Naive B cell (primary cell): ENCODE results near the gene H19. TPM values are rescaled to one million over a fixed set of nuclear protein-coding genes. Genes with fewer than 3 reads are reported as not detected.
A peak's percentile ranks its signal among the peaks of the same experiment; 100 is the strongest.

Source experiments
- ATAC-seq, 2 donors: fragments of 150-1000 bp; cut with Tn5 transposase; 2 replicates each; pipeline ENCODE4 v1.10.0; 2021; ENCODE audit warnings: low read depth in 2 of 2, mild to moderate bottlenecking in 2 of 2, moderate library complexity in 2 of 2
- DNase-seq: peaks from one replicate; pipeline ENCODE4 v3.0.0; 2022
- H3K27ac Mint-ChIP-seq, 6 donors: one replicate each; pipeline ENCODE4 v1.8.0; 2020 to 2022; ENCODE audit warnings: mild to moderate bottlenecking in 6 of 6, mixed read lengths in 6 of 6, moderate library complexity in 5 of 6, inconsistent platforms in 2 of 6
- H3K27me3 Mint-ChIP-seq, 3 donors: one replicate each; pipeline ENCODE4 v1.8.0; 2021 to 2022; ENCODE audit warnings: mixed read lengths in 3 of 3, mild to moderate bottlenecking in 1 of 3
- H3K36me3 Mint-ChIP-seq, 2 donors: one replicate each; pipeline ENCODE4 v1.8.0; 2020 to 2022; ENCODE audit warnings: mixed read lengths in 2 of 2, inconsistent platforms in 1 of 2, mild to moderate bottlenecking in 1 of 2
- H3K4me1 Mint-ChIP-seq, 3 donors: one replicate each; pipeline ENCODE4 v1.8.0; 2020 to 2022; ENCODE audit warnings: mixed read lengths in 3 of 3, inconsistent platforms in 1 of 3, mild to moderate bottlenecking in 1 of 3, moderate library complexity in 1 of 3
- H3K4me3 Mint-ChIP-seq, 8 donors: one replicate each; pipeline ENCODE4 v1.8.0; 2020 to 2022; ENCODE audit warnings: mild to moderate bottlenecking in 8 of 8, mixed read lengths in 8 of 8, moderate library complexity in 8 of 8, inconsistent platforms in 2 of 8
- H3K9me3 Mint-ChIP-seq, 7 donors: one replicate each; pipeline ENCODE4 v1.8.0; 2020 to 2022; ENCODE audit warnings: mixed read lengths in 7 of 7, mild to moderate bottlenecking in 5 of 7, inconsistent platforms in 2 of 7, moderate library complexity in 1 of 7
- polyA plus RNA-seq, 6 donors: library from polyadenylated mRNA; unstranded; fragments of 300-500 nt; fragmentation: Illumina TruSeq; gene quantifications; one replicate each; pipeline ENCODE4 v1.2.3, GENCODE V29; 2021; ENCODE audit warnings: low read depth in 6 of 6

The H19 gene
- polyA plus RNA-seq, 6 donors from 2014 or later: not detected

GRCh38 chr11:1998290-1998689, 648 bp upstream of the H19 start:
- no peak for DNase-seq
- Mint-ChIP-seq H3K36me3 (no peaks in the 10 kb centered on the region), H3K27me3 (no peaks in the 10 kb centered on the region), H3K4me1 (no peaks in the 10 kb centered on the region), H3K4me3 (no peak overlapping the region), H3K9me3 (no peaks in the 10 kb centered on the region), H3K27ac (no peak overlapping the region)
- peak; percentile 30 to 35 for ATAC-seq

DNA sequence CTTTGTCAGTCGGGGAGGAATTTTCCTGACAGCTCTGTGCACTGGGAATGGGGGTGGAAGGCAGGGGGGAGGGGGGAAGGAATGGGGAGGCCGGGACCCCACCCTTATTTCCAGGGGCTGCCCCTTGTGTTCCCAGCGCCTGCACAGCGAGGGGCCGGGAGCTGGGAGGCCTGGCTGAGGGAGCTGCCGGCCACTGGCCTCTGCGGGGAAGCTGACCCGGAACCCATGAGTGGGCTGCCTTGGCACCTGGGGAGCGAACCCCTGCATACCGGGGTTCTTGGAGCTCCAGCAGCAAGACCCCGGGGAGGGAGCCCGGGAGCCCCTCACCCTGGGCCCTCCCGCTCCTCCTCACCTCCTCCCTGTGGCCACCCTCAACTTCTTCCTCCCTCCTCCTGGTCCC, 3.5 kb downstream of the H19 start:
- Mint-ChIP-seq H3K4me1 (no peaks in the 10 kb centered on the region), H3K36me3 (no peaks in the 10 kb centered on the region)
- ATAC-seq: no peak

DNA sequence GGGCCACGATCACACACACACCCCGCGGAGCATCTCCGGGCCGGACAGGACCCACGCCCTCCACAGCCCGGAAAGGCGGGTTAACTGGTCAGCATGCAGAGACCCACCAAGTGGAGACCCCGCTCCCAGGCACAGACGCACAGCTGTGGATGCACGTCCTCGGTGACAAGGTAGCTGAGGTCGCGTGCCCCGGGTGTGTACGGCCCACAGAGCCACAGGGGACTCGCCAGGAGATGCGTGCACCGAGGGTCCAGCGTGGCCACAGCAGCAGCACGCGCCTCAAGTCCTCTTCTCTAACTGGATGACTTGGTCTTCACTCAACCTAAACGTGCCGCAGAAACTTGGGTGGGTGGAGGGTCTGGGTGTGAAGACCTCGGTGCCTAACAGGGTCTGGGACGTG, 5.5 kb downstream of the H19 start:
- peaks cover 0 to 5% (median 0%) of the 10 kb centered on the region in 3 donors for H3K27me3 Mint-ChIP-seq
- no peaks in the 10 kb centered on the region for H3K36me3 Mint-ChIP-seq
- no peak for ATAC-seq
- no peak overlapping the region for H3K27ac Mint-ChIP-seq
- H3K9me3 Mint-ChIP-seq: no peaks in the 10 kb centered on the region
- no peak overlapping the region for H3K4me3 Mint-ChIP-seq
- no peaks in the 10 kb centered on the region for H3K4me1 Mint-ChIP-seq
- DNase-seq: no peak

More for the DNA sequence above, 3.5 kb downstream of the H19 start:
- Mint-ChIP-seq H3K27me3 (peaks cover 0 to 5% (median 0%) of the 10 kb centered on the region in 3 donors), H3K27ac (no peak overlapping the region), H3K4me3 (no peak overlapping the region), H3K9me3 (no peaks in the 10 kb centered on the region)
- DNase-seq: no peak

DNA sequence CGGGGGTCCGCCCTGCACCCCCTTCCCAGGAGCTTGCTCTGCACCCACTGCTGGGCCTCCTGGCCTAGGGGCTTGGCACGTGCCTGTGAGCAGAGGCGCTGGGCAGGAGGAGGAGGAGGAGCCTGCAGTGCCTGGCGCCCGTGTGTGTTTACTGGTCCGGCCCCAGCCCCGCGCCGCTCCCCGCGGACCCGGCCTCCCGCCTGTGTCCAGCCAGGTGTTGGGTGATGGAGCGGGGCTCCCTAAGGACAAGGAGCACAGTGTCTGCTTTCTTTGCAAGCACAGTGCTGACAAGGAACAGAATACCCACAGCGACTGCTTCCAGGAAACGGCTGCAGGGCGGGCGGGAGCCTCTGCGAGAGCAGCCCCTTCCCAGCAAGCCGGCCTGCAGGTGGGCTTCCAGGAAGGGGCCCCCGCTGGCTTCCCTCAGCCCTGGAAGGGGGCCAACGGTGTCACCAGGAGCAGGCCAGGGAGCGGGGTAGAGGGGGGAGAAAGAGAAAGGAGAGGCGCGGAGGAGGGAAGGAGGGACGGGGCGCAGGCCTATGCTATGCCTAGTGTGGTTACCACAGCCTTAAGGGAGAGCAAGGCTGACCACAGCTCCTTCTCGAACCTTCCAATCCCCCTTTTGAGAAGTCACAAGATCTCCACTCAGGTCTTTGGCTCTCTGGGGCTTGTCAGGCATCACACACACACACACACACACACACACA, 6.6 kb downstream of the H19 start:
- ATAC-seq (no peak), DNase-seq (no peak)
- Mint-ChIP-seq H3K9me3 (no peaks in the 10 kb centered on the region), H3K36me3 (no peaks in the 10 kb centered on the region), H3K27me3 (peaks cover 0 to 5% (median 0%) of the 10 kb centered on the region in 3 donors), H3K27ac (no peak overlapping the region), H3K4me3 (no peak overlapping the region), H3K4me1 (no peaks in the 10 kb centered on the region)

DNA sequence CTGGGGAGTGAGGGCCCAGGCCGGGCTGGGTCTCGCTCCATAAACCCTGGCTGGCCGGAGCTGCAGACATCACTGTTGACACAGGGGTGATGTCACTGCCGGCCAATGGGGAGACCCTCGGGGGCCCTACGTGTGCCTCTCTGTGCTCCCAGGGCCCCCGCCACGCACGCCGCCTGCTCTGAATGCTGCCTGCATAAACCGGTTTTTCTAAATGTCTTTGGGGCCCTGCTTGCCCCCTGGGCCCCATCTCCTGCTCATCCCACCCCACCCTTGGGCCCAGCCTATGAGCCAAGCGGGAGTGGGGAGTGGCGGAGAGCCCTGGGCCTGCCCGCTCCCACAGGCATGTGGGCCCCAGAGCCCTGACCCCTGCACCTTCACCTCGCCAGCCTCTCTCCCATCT, 7.7 kb downstream of the H19 start:
- no peaks in the 10 kb centered on the region for H3K4me1 Mint-ChIP-seq
- no peaks in the 10 kb centered on the region for H3K9me3 Mint-ChIP-seq
- H3K36me3 Mint-ChIP-seq: no peaks in the 10 kb centered on the region
- ATAC-seq: no peak
- H3K4me3 Mint-ChIP-seq: no peak overlapping the region
- DNase-seq: no peak
- H3K27ac Mint-ChIP-seq: no peak overlapping the region
- peaks cover 0 to 5% (median 0%) of the 10 kb centered on the region in 3 donors for H3K27me3 Mint-ChIP-seq

DNA sequence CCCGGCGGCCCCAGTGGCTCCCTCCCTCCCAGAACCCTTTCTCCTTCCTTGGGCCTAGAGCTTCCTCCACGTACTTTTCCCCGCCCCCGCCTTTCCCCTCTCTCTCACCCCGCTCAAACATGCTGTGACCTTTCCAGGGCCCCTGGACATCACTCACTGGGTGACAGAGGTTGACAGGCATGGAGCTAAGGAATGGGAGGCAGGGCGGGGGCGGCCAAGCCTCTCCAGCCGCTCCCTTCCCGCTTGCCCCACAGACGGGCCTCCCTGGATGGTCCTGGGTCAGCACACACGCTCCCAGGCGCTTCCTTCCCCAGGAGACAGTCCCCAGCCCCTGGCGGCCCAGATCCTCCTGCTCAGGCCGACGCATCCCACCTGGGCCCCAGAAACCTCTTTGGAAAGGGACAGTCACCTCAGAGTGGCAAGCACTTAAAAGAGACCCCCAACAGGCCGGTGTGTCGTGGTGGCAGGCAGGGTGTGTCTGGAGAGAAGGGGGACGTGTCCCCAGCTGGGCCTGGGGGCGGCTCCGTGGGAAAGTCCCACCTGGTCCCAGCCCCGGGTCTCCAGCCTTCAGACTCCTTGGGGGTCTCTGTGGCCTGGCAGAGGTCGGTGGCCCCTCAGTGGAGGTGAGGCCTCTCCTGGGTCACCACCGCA, 8.8 kb downstream of the H19 start:
- no peaks in the 10 kb centered on the region for H3K4me1 Mint-ChIP-seq
- no peak for ATAC-seq
- DNase-seq: no peak
- H3K9me3 Mint-ChIP-seq: no peaks in the 10 kb centered on the region
- H3K4me3 Mint-ChIP-seq: no peak overlapping the region
- no peak overlapping the region for H3K27ac Mint-ChIP-seq
- no peaks in the 10 kb centered on the region for H3K36me3 Mint-ChIP-seq
- peaks cover 0 to 5% (median 0%) of the 10 kb centered on the region in 3 donors for H3K27me3 Mint-ChIP-seq

DNA sequence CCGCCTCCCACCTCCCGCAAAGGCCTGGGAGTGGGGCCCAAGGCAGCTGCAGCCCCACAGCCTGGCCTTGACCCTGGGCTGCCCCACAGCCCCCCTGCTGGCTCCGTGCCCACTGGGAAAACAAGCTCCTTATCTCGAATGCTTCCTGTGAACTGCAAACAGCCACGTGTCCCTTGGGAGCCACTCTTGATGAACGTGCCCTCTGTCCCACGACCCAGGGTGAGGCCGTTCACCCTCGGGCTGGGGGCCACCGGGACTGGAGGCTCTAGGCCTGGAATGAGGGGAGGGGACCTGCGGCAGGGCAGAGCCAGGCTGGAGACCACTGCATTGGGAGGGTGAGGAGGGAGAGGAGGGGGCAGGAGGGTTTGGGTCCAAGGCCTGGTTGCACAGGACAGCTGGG, 9.5 kb downstream of the H19 start:
- no peaks in the 10 kb centered on the region for H3K36me3 Mint-ChIP-seq
- H3K4me1 Mint-ChIP-seq: no peaks in the 10 kb centered on the region
- H3K27me3 Mint-ChIP-seq: peaks cover 0 to 5% (median 0%) of the 10 kb centered on the region in 3 donors
- no peaks in the 10 kb centered on the region for H3K9me3 Mint-ChIP-seq
- no peak overlapping the region for H3K27ac Mint-ChIP-seq
- no peak for DNase-seq
- H3K4me3 Mint-ChIP-seq: no peak overlapping the region
- no peak for ATAC-seq

GRCh38 chr11:1987024-1987423, 10.6 kb downstream of the H19 start:
- DNase-seq (no peak), ATAC-seq (no peak)
- H3K27ac Mint-ChIP-seq: no peak overlapping the region
- no peak overlapping the region for H3K4me3 Mint-ChIP-seq
- no peaks in the 10 kb centered on the region for H3K9me3 Mint-ChIP-seq
- peaks cover 0 to 5% (median 0%) of the 10 kb centered on the region in 3 donors for H3K27me3 Mint-ChIP-seq
- no peaks in the 10 kb centered on the region for H3K36me3 Mint-ChIP-seq
- no peaks in the 10 kb centered on the region for H3K4me1 Mint-ChIP-seq

- Mint-ChIP-seq H3K27ac (no peak overlapping the region), H3K27me3 (no peaks in the 10 kb centered on the region), H3K36me3 (no peaks in the 10 kb centered on the region), H3K9me3 (no peaks in the 10 kb centered on the region), H3K4me3 (no peak overlapping the region), H3K4me1 (no peaks in the 10 kb centered on the region)
- no peak for DNase-seq
- no peak for ATAC-seq
Observed at GRCh38 chr11:1983601-1983961, 14.1 kb downstream of the H19 start.

DNA sequence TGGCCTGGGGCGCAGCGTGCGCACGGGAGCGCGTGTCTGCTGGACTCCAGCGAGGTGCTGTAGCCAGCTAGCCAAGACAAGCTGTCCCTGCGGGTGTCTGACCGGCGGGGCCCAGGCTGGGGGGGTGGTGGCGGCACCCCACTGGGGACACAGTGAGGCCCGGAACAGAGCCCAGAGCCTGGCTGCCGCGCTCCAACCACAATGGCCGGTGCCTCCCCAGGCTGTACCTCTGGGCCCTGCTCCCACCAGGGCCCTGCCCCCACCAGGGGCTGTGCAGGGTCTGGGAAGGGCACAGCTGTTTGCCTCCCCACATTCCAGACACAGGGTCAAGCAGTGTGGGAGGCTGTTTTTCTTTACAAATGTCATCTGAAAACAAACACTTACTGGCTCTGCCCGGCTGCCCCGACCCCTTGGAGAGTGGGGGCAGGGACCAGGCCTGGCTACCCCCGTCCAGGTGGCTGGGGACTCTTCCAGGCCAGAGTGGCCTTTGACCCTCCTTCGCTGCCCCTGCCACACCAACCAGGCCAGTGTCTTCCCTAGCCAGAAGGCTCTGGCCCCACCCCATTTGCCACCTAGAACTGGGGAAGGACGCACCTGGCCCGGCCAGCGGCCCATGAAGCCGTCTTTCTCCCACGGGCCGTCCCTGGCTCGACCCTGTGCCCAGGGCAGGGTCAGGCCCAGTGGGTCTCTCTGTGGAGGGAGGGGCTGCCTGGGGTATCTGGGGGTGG, 14.6 kb downstream of the H19 start:
- Mint-ChIP-seq H3K9me3 (no peaks in the 10 kb centered on the region), H3K4me3 (no peak overlapping the region), H3K4me1 (no peaks in the 10 kb centered on the region), H3K27me3 (no peaks in the 10 kb centered on the region), H3K36me3 (no peaks in the 10 kb centered on the region), H3K27ac (no peak overlapping the region)
- no peak for DNase-seq
- no peak for ATAC-seq

DNA sequence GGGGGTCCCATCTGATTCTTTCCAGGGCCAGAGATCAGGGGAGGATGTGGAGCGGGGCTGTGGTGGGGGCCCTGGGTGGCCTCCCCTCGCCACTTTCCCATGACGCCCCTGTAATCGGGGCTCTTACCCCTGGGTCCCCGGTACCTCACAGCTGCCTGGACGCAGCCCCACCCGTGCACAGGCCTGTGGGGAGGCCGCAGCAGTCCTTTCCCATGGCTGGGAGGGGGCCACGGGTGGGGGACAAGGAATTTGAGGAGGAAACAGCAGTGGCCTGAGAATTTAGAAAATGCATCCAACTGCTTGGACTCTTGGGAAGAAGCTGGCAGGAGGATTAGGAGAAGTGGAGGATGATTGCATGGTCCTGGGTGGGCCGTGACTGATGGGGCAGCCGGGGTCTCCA, 18.0 kb downstream of the H19 start:
- H3K4me3 Mint-ChIP-seq: no peak overlapping the region
- ATAC-seq (no peak), DNase-seq (no peak)
- no peaks in the 10 kb centered on the region for H3K9me3 Mint-ChIP-seq
- no peaks in the 10 kb centered on the region for H3K36me3 Mint-ChIP-seq
- no peaks in the 10 kb centered on the region for H3K4me1 Mint-ChIP-seq
- H3K27ac Mint-ChIP-seq: no peak overlapping the region
- no peaks in the 10 kb centered on the region for H3K27me3 Mint-ChIP-seq

- Mint-ChIP-seq H3K9me3 (no peaks in the 10 kb centered on the region), H3K27me3 (no peaks in the 10 kb centered on the region), H3K27ac (no peak overlapping the region), H3K4me1 (no peaks in the 10 kb centered on the region), H3K4me3 (no peak overlapping the region), H3K36me3 (no peaks in the 10 kb centered on the region)
- ATAC-seq: no peak
- no peak for DNase-seq
Observed at GRCh38 chr11:1978720-1979473, 18.7 kb downstream of the H19 start.

DNA sequence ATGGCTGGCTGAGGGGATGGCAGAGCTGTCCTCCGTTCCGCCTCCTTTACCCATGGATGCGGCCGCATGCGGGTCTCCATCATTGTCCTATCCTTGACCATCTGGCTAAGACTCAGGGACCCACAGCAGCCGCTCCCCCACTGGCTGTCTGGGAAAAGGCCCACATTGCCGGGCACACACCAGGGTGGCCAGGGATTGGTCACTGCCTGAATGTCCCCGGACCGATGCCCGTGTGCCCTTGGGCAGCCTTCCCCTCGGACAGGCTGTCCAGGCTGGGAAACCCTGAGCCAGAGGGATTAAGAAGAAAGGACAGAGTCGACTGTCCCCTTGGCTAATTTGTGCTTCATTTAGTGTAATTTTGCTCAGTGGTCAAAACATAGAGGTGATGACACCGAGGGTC, 22.5 kb downstream of the H19 start:
- Mint-ChIP-seq H3K4me3 (no peak overlapping the region), H3K27ac (no peak overlapping the region), H3K4me1 (no peaks in the 10 kb centered on the region), H3K27me3 (no peaks in the 10 kb centered on the region), H3K36me3 (no peaks in the 10 kb centered on the region), H3K9me3 (no peaks in the 10 kb centered on the region)
- ATAC-seq (no peak), DNase-seq (no peak)
